ENCODE measurements around the gene ZNF385B.
"Not testable (repeated sequence)": the region's sequence is repeated elsewhere in the genome, so short reads cannot be mapped to it uniquely, and the experiment has no call there.

Gene ZNF385B

DNA sequence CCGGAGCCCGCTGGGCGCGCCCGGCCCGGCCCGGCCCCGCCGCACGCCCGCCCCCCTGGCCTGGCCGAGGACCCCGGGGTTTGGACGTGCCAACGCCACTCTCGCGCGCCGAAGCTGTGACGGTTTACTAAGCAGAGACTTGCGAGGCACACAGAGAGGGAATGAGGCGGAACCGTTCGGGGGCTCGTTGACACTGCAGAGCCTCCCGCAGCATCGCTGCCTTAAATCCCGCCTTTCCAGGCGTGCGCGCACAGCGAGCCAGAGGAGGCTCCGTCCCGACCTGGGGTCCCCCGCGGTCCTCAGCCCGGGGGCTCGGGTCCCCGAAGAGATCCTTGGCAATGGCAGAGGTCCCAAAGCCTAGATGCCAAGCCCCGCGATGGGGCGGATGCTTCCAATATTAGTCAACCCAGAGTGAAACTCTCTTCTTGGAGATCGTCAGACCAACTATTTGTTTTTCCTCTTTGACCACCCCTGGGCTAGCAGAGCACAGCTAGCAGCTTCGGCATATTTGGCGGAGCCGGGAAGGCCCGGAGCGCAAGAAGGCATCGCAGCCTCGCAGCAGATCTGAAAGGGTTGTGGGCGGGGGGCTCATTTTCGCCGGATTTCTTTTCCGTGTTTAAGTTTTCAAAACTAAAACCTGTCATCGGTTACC lies at the start of gene ZNF385B:
Gene ZNF385B (minus strand): TSS at position 197 of the 652 bp plus-strand sequence.
- no peak for DNase-seq

DNA sequence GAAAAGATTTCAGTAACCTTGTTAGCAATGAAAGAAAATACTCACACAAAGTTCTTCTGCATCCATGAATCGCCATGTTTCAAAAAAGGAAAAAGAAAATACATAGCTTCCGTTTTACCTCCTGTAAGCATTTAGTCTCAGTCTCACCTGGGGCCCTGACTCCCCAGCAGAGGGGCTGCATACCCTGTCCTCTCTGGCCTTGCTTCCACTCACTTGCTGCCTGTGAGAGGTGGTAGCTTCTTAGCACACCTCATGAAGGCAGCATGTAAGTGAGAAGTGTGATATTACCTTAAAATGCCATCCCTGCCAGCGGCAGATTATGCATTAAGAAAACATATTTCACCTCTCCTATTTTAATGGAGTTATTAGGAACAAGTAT lies 49.3 kb upstream of the ZNF385B start:
- DNase-seq: no peak

DNA sequence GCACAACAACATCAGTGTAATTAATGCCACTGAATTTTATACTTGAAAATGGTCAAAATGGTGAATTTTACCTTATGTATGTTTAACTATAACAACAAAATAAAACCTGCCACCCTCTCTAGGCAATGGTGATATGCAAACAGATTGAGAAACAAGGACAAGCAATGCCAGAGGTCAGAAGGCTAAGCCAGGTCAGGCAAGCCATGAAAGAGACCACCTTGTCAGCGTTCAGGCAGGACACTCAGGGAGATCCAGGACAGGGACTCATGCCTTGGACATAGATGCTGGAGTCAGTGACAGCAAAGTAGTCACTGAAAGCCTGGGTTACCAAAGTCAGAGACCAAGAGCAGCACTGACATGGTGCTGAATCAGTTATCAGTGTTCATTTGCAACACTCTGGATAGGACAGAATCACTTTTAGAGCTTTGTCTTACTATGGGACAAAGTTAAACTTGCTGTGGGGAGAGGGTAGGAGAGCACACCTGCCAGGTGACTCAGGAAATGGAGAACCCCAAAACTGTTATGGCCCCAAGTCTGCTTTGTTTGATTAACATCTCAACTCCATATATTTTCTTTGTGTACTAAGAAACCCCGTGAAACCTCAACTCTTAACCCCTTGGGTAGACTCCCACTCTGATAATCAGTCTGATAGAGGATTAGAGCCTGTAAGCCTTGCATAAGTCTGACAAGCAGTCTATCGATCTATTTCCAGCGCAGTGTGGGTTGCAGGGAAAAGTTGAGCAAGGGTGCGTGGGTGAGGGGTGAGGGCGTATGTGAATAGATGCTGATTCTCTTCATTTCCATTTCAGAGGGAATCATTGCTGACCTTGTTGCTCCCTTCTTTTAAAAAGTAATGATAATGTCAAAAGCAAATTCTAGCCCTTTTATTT lies 48.7 kb upstream of the ZNF385B start:
- no peak for DNase-seq

GRCh38 chr2:179900655-179901054 lies 39.2 kb upstream of the ZNF385B start:
- no peak for DNase-seq

DNA sequence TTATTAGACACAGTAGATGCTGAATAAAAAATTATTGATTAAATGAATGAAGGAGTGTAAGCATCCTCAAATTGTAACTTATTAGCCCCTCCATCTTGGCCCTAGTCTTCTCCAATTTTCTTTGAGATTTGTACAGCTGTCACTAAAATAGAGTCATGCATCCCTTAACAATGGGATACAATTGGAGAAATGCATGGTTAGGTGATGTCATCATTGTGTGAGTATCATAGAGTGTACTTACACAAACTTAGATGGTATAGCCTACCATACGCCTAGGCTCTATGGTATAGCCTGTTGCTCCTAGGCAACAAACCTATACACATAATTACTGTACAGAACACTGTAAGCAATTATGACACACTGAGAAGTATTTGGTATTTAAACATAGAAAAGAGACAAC lies 38.3 kb upstream of the ZNF385B start:
- no peak for DNase-seq

- no peak for DNase-seq
Observed at GRCh38 chr2:179898873-179899272, 37.5 kb upstream of the ZNF385B start.

GRCh38 chr2:179893616-179894015 lies 32.2 kb upstream of the ZNF385B start:
- no peak for DNase-seq

GRCh38 chr2:179891237-179891636 lies 29.8 kb upstream of the ZNF385B start:
- DNase-seq: no peak

DNA sequence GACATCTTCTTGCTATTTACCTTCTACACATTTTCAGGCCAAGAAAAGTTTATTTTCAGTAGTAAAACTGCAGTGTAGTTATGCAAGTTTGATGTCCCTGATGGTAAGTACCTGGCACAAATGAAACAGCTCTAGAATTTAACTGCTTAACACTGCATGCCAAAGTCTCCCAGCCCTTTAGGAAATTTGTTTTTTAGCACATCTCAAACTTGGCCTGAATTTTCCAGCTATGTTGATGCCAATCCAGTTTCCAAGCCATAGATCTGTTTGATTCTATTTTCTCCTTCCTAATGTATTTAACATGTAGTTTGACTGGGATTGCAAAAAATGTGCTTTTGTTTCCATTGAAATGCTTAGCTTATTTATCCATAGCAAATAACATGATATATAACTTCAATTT lies 29.3 kb upstream of the ZNF385B start:
- DNase-seq: no peak

DNA sequence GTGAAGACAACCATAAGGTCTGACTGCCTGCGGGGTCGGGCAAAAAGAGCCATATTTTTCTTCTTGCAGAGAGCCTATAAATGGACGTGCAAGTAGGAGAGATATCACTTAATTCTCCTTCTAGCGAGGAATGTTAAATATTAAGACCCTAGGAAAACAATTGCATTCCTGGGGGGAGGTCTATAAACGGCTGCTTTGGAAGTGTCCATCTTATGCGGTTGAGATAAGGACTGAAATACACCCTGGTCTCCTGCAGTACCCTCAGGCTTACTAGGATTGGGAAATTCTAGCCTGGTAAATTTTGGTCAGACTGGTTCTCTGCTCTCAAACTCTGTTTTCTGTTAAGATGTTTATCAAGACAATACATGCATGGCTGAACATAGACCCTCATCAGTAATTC lies 27.2 kb upstream of the ZNF385B start:
- DNase-seq: not testable (repeated sequence)

- DNase-seq: no peak
Observed at GRCh38 chr2:179884193-179884592, 22.8 kb upstream of the ZNF385B start.

GRCh38 chr2:179882851-179883806 lies 21.7 kb upstream of the ZNF385B start:
- DNase-seq: no peak

DNA sequence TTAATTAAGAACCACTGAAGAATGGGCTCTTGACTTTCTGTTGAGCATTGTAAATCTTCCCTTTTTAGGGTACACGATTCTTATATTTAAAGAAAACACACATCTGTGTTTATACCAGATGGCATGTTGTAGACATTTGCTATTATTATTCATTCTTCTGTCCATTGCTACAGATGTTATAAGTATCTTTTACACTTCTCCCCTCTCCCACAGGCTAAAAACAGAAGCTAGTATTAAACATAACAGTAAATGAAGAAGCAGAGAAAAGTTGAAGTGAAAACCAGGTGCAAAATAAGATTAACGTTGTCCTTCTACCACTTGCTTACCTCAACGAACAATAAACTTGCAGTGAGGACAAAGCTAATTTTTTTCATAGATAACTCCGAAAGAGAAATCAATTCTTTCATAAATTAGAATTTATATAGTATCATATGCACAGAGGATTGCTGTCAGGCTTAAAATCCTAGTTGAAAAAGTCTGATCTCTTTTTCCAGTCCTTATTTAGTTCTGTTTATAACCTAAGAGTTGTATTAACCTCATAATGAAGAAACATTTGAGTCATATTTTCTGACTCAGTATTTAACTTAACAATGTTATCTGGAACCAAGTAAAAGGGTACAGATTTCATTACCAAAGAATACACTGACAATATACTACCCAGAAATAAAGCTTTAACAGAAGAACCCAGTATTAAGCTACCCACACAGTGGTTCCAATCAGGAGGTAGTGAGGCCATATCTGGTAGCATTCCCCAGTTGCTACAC lies 16.4 kb upstream of the ZNF385B start:
- no peak for DNase-seq

DNA sequence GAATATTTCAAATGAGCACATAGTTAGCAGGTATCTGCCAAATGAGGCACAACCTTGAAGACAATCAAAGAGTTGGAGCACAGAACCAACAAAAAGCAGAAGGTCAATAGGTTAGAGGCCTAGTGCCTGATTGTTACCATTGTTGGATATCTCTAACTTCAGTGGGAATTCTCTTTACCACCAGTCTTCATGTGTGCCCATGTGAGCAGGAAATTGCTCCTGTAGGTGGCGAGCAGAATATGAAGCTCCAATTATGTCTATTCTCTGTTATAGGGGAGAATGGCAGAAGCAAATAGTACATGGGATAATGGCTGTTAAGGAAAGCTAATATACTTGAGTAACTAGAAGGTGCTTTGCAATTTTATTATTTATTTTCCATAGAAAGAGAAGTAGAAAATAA lies 14.9 kb upstream of the ZNF385B start:
- DNase-seq: no peak

DNA sequence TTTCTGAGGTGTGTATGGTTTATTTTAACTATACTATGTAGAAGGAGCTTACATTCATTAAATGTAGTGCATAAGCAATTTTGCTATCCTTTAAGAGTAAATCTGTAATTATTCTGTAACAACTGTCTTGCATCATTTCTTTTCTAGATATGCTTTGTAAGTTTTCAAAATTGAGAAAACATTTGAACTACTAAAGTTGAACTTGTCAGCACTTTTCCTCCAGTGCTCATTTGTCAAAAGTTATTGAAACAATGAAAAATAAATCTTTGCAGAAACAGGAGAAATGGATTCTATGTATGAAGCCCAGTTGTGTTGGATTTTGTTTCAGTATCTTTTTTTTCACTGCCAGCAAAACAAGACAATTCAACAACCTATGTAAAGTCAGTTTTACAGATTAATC lies 14.5 kb upstream of the ZNF385B start:
- no peak for DNase-seq

GRCh38 chr2:179862898-179863458 lies 1.6 kb upstream of the ZNF385B start:
- DNase-seq: no peak

DNA sequence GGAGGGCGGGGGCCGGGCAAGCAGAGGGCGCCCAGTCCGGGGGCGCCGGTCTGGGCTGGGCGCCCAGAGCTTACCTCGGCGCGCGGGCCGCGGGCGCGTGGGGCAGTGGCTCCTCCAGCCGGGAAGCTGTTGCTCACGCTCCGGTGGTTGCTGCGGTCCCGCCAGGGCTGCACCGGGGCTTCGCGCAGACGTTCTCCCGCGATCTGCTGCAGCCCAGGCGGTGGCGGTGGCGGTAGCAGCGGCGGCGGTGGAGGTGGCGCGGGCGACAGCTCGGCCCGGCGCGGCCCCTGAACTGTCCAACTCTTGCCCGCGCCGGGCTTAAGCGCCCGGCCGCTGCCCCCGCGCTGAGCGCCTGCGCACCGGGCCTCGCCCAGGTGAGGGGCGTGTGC lies 391 bp downstream of the ZNF385B start:
- DNase-seq: no peak

- no peak for DNase-seq
Observed at GRCh38 chr2:179860255-179861026, 971 bp downstream of the ZNF385B start.

GRCh38 chr2:179859523-179859922 lies 1.9 kb downstream of the ZNF385B start:
- DNase-seq: no peak

DNA sequence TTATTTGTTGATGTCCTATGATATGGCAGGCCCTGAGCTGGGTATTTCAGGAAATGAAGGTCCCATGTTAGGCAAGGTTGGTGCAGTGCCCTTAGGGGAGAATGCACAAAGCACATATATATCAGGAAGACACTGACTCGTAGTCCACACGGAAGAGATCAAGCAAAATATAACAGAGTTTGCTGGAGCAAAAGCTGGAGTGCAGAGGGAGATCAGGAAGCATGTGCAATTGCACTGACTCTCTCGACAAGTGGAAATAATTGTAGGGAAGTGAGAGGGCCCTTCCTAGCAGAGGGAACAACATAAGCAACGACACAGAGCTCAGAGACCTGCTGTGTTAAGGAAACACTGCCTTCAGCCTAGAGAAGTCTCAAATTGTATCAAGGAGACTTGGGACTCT lies 4.2 kb downstream of the ZNF385B start:
- no peak for DNase-seq

- no peak for DNase-seq
Observed at GRCh38 chr2:179856205-179856604, 5.2 kb downstream of the ZNF385B start.

Measured in activated CD4-positive, alpha-beta T cell treated with anti-CD3 and anti-CD28 coated beads, Interleukin-2, amount 50 U/mL, for 1 hour (primary cell).